Gastroesophageal sphincter (tissue), 4 donors: ENCODE data around the gene PNLDC1. TPM values are rescaled to one million over a fixed set of nuclear protein-coding genes. Genes with fewer than 3 reads are reported as not detected.

Experiments
- ATAC-seq: fragments of 150-250 bp; one replicate; pipeline ENCODE4 v1.9.1; 2016; ENCODE audit warnings: mild to moderate bottlenecking, moderate library complexity
- H3K27ac ChIP-seq, 4 donors: fragments of 200-600 bp; sonication (generic) in 3 of 4; 1 replicate in 3 of 4; 2 replicates in 1 of 4; pipeline ENCODE4 v1.5.1; 2016 to 2019
- H3K27me3 ChIP-seq: fragments of 200-600 bp; sonication (generic); one replicate; pipeline ENCODE4 v1.5.1; 2019
- H3K36me3 ChIP-seq, 2 donors: fragments of 200-600 bp; sonication (generic); one replicate each; pipeline ENCODE4 v1.5.1; 2019; ENCODE audit warnings: control low read depth in 1 of 2
- H3K4me1 ChIP-seq, 3 donors: fragments of 200-600 bp; sonication (generic); 1 replicate in 2 of 3; 2 replicates in 1 of 3; pipeline ENCODE4 v1.5.1; 2016 to 2019; ENCODE audit warnings: control low read depth in 2 of 3
- H3K4me3 ChIP-seq, 2 donors: fragments of 200-600 bp; sonication (generic); one replicate each; pipeline ENCODE4 v1.5.1; 2019; ENCODE audit warnings: mild to moderate bottlenecking in 1 of 2, moderate library complexity in 1 of 2
- H3K9me3 ChIP-seq, 3 donors: fragments of 200-600 bp; sonication (generic); one replicate each; pipeline ENCODE4 v1.5.1; 2017 to 2019; ENCODE audit warnings: control low read depth in 2 of 3
- CTCF ChIP-seq, 4 experiments: fragments of 200-600 bp in 2 of 4; fragments of 450-650 bp in 2 of 4; sonication (generic) in 1 of 4; IDR thresholded peaks; one replicate each; pipeline ENCODE4 v1.5.1; 2017 to 2019; ENCODE audit warnings: antibody characterized with exemption in 4 of 4, mild to moderate bottlenecking in 2 of 4, moderate library complexity in 2 of 4
- EP300 ChIP-seq: sonication (generic); formaldehyde crosslinking; IDR thresholded peaks from one replicate; pipeline ENCODE4 v1.6.1; 2017; ENCODE audit warnings: antibody characterized with exemption, mild to moderate bottlenecking
- POLR2A ChIP-seq, 2 donors: fragments of 450-650 bp; IDR thresholded peaks; one replicate each; pipeline ENCODE4 v1.6.1; 2017; ENCODE audit warnings: antibody characterized with exemption in 2 of 2, mild to moderate bottlenecking in 2 of 2, moderate library complexity in 1 of 2
- POLR2AphosphoS5 ChIP-seq: sonication (generic); formaldehyde crosslinking; IDR thresholded peaks from one replicate; pipeline ENCODE4 v1.6.1; 2017; ENCODE audit warnings: antibody characterized with exemption
- WGBS, 2 donors: methylation state at CpG; one replicate each; pipeline ENCODE4 v1.1.5; 2018; ENCODE audit warnings: low coverage in 1 of 2; 5-methylcytosine and 5-hydroxymethylcytosine counted together
- small RNA-seq, 4 donors: library from RNA; depleted of rRNA; stranded (forward); fragments of <200 nt; gene quantifications; one replicate each; pipeline ENCODE3, GENCODE V24; 2016
- total RNA-seq, 4 donors: library from RNA; depleted of rRNA; stranded (reverse); fragments of >200 nt; gene quantifications; one replicate each; pipeline ENCODE4 v1.1.0, GENCODE V29; 2016

Gene PNLDC1
- total RNA-seq, 4 donors from 2014 or later, result 0.47 TPM; not detected in 3

GRCh38 chr6:159866286-159867247, 66.5 kb downstream of the PNLDC1 start:
- no peak overlapping the region for H3K27ac ChIP-seq
- H3K27me3 ChIP-seq, result peaks cover under 1% of the 10 kb centered on the region
- no peak overlapping the region for H3K4me3 ChIP-seq
- 100% methylated on average over 1 to 2 of the region's 28 CpGs for WGBS, 2 donors
- no peaks in the 10 kb centered on the region for H3K36me3 ChIP-seq
- no peaks in the 10 kb centered on the region for H3K4me1 ChIP-seq
- no peak for ATAC-seq
- TF ChIP-seq POLR2A (IDR thresholded peaks at IDR 0.05), result no peak
- no peak for TF ChIP-seq POLR2AphosphoS5
- TF ChIP-seq CTCF (IDR thresholded peaks at IDR 0.05), result no peak
- no peak for TF ChIP-seq EP300
- H3K9me3 ChIP-seq, result no peaks in the 10 kb centered on the region

Small RNA genes lying within 50 kb of the gene (small RNA-seq; reads per million reads assigned to genes)
- 35.4 to 117 (median 58.7) reads per million in 4 donors for gene SNORA20
- 0 reads per million in 4 donors for gene SNORA29

Other genes with a start within 250 kb of the PNLDC1 start
- gene SOD2, start 107.0 kb upstream of the PNLDC1 start, total RNA-seq, result 100 to 1,000 TPM; 256 to 921 (median 488) TPM
- gene WTAP, start 72.8 kb upstream of the PNLDC1 start, total RNA-seq, result 100 to 1,000 TPM in 1 of 4 donors, 10 to 100 TPM in 3; 52.1 to 123 (median 79.9) TPM
- 10 to 100 TPM in 2 of 4 donors, 1 to 10 TPM in 2; 3.1 to 11.7 (median 9.1) TPM for gene ACAT2, start 38.2 kb upstream of the PNLDC1 start, total RNA-seq
- gene TCP1, start 10.7 kb upstream of the PNLDC1 start, total RNA-seq, result 100 to 1,000 TPM; 129 to 147 (median 138) TPM
- 100 to 1,000 TPM in 1 of 4 donors, 10 to 100 TPM in 3; 58.0 to 107 (median 66.3) TPM for gene MRPL18, start 9.8 kb upstream of the PNLDC1 start, total RNA-seq
- not detected for gene MAS1, start 90.7 kb downstream of the PNLDC1 start, total RNA-seq
- gene IGF2R, start 168.8 kb downstream of the PNLDC1 start, total RNA-seq, result 10 to 100 TPM; 47.9 to 81.3 (median 52.7) TPM